Midbrain (tissue), 1 donor: Measurements from ENCODE around the gene PLPPR2.
"Not testable (repeated sequence)": the region's sequence is repeated elsewhere in the genome, so short reads cannot be mapped to it uniquely, and the experiment has no call there.

ENCODE experiments used
- DNase-seq: peaks from one replicate; lab custom pipeline; 2025; lab: John Stamatoyannopoulos, UW

PLPPR2 gene

GRCh38 chr19:11370744-11371143, 15.5 kb downstream of the PLPPR2 start:
- no peak for DNase-seq

- DNase-seq: peak; percentile 52
Measured at GRCh38 chr19:11373166-11373884, 18.1 kb downstream of the PLPPR2 start.

- no peak for DNase-seq
Measured at GRCh38 chr19:11373885-11374432, 18.7 kb downstream of the PLPPR2 start.

GRCh38 chr19:11374433-11375142, 19.4 kb downstream of the PLPPR2 start, which contains the start of gene SWSAP1:
SWSAP1 (plus strand) TSS chr19:11374666; CDS start chr19:11374681, 15 bp downstream.
- DNase-seq: peak; percentile 100

GRCh38 chr19:11375143-11375948, 20.1 kb downstream of the PLPPR2 start:
- no peak for DNase-seq

- peak; percentile 39 for DNase-seq
Measured at GRCh38 chr19:11377237-11377636, 22.0 kb downstream of the PLPPR2 start.

- no peak for DNase-seq
Measured at GRCh38 chr19:11377756-11378155, 22.5 kb downstream of the PLPPR2 start.

GRCh38 chr19:11378319-11379189, 23.3 kb downstream of the PLPPR2 start:
- DNase-seq: peak; percentile 26

GRCh38 chr19:11379269-11379845, 24.1 kb downstream of the PLPPR2 start:
- DNase-seq: not testable (repeated sequence)

GRCh38 chr19:11379857-11380350, 24.7 kb downstream of the PLPPR2 start:
- DNase-seq: no peak

- DNase-seq: peak; percentile 94
Measured at GRCh38 chr19:11380653-11381537, 25.7 kb downstream of the PLPPR2 start.

- no peak for DNase-seq
Measured at GRCh38 chr19:11382898-11383705, 27.9 kb downstream of the PLPPR2 start.

GRCh38 chr19:11383706-11384048, 28.4 kb downstream of the PLPPR2 start:
- DNase-seq: no peak

- no peak for DNase-seq
Measured at GRCh38 chr19:11384778-11385129, 29.5 kb downstream of the PLPPR2 start.

GRCh38 chr19:11387162-11388034, 32.2 kb downstream of the PLPPR2 start:
- no peak for DNase-seq

- no peak for DNase-seq
Measured at GRCh38 chr19:11390359-11390758, 35.1 kb downstream of the PLPPR2 start.

GRCh38 chr19:11390933-11391680, 35.9 kb downstream of the PLPPR2 start:
- no peak for DNase-seq
